GM10847 (cell line): Measurements from ENCODE around the gene MCAM.

ENCODE experiments used
- POLR2A ChIP-seq: IDR thresholded peaks from 2 replicates; pipeline ENCODE4 v1.6.1; 2011; ENCODE audit not compliant: insufficient read length; ENCODE audit errors: extremely low read depth

The MCAM gene

GRCh38 chr11:119351232-119351631 lies 34.3 kb upstream of the MCAM start:
- no peak for TF ChIP-seq POLR2A

GRCh38 chr11:119350302-119350701 lies 33.4 kb upstream of the MCAM start:
- no peak for TF ChIP-seq POLR2A

DNA sequence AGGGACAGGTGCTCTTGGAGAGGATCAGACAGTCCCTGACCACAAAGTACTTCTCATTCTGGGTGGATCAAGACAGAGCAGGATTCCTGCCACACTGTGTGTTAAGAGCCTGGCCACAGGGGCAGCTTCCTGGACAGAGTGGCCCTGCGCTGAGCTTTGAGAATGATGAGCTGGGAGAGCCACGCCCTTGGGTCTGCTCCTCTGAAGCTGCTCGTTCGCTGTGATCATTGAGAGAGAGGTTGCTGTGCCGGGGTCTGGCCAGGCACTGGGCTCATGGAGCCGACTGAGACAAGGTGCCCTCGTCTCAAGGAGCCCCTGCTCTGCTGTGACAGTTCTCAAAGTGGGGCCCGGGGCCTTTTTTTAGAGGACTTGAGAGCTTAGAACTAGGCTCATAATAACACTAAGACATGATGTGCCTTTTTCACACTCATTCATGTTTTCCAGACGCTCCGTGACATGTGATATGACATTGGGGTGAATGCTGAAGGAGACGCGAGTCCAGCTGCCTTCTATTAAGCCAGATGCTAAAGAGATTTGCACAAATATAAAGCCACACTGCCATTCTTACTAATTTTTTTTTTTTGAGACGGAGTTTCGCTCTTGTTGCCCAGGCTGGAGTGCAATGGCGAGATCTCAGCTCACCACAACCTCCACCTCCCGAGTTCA lies 31.1 kb upstream of the MCAM start:
- no peak for TF ChIP-seq POLR2A

DNA sequence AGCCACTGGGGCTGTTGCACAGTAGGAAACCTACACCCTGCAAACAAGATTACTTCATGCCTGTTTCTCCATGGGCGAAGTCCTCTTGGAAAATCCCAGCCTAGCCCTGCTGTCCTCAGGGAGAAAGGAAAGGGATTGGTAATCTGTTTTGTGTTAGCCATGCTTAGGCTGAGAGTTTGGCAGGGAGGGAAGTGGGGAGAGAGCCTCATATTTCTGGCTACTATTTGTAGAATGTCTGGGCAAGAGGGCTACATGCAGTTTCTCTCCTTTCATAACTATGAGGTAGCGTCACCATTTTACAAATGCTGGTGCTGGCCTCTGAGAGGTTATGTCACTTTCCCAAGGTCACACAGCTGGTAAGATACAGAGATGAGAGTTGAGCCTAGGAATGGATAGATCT lies 30.3 kb upstream of the MCAM start:
- no peak for TF ChIP-seq POLR2A

- TF ChIP-seq POLR2A: no peak
Observed at GRCh38 chr11:119346605-119347004, 29.7 kb upstream of the MCAM start, which contains the start of gene MFRP. TSS of gene MFRP (minus strand) at chr11:119346705. CDS start at chr11:119346513, 192 bp downstream.

DNA sequence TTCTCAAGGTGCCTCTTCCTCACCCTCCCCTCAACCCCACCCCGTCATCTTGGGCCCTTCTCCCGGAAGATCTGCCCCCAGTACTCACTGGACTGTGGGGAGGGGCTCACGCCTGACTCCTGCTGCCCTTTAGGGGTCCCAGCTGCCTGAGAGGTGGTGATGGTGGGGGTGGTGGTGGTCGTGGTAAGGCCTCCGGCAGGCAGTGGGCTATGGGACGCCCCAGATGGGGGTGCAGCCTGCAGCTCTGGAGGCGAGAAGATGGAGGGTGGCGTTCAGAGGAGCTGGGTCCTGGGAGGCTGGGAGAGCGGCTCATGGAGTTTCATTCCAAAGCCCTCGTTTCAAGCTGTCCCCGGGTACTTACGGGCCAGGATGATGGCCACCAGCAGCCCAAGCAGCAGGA lies 28.8 kb upstream of the MCAM start:
- no peak for TF ChIP-seq POLR2A

DNA sequence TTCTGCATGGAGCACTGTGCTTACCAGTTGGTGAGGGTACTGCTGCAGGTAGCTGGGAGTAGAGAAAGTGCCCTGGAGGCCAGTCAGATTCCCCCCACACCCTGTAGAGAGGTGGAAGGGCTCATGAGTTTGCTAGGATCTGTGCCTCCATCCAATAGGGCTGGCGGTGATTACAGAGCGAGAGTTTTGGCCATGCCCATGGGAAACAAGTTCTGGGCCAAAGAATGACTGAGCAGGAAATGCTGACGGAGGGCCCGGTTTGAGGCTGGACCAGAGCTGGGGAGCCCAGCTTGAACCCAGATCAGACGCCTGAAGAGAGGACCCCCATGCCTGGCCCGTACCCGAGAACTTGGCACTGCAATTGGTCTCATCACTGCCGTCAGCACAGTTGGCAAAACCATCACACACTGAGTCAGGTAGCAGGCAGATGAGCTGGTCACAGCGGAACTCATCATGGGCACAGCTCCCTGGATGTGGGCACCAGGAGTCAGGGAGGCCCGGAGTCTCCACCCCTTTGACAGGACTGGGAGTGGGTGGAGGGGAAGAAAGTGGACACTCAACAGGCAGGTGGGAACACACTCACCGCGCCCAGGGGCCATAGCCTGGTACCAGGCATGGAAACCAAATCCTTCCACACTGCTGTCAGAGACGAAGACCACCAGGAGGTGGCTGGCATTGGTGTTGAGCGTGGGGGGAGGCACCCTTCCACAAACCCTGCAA lies 27.5 kb upstream of the MCAM start:
- no peak for TF ChIP-seq POLR2A

DNA sequence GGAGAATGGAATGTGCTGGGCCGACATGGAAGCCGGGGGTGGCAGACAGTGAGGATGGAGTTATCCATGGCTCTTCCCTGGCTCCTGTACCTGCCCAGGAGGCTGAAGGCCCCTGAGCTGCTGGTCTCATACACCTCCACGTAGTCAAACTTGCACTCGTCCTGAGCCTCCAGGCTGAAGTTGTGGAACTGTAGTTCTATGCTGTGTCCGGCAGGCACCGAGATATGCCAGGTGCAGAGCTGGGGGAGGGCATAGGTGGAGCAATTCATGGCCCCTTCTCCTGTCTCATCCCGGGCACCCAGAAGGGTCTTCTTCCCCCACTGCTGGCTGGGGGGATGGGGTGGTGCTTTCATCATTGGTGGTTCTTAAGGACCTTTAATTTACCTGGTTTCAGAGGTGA lies 26.8 kb upstream of the MCAM start:
- no peak for TF ChIP-seq POLR2A

DNA sequence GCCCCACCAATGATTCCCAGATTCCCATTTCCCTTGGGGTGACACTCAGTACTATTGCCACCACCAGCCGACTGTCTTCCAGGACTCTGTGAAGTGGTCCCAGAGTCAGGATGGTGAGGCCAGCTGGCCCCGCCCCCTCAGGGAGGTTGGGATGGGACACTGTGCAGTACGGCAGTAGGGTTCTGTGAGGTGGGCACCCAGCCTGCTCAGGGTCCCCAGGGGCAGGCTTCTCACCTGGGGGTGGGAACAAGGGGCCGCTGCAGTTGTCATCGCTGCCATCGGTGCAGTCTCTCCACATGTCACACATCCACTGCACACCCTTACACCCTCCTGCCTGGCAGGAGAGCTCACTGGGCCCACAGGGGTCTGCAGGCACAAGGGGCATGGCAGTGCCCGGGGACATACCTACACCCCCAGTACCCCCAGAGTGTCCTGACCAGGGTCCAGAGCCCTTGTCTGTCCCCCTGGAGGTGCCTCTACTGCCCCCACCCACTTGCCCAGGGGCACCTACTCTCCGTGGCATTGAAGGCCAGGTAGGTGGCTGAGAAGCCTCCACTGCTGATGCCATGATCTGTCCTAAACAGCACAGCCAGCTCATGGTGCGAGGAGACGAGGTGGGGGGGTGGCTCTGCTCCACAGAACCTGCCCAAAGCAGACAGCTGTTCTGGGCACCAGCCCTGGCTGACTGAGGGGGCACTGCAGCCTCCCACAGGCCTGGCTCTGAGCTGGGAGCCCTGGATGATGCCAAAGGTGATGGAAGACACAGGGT lies 25.6 kb upstream of the MCAM start:
- TF ChIP-seq POLR2A: no peak

DNA sequence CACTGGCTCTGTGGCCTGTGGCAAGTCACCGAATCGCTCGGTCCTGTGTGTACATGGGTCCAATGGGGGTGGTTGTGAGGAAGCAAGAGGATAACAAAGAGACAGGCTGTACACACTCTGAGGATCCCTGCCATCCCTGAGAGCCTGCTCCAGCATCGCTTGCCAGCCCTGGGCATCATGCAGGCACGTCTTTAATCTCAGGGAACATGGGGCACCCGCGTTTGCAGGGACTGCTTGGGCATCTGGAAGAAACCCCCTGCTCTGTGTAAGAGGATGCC lies 25.0 kb upstream of the MCAM start:
- TF ChIP-seq POLR2A: no peak

DNA sequence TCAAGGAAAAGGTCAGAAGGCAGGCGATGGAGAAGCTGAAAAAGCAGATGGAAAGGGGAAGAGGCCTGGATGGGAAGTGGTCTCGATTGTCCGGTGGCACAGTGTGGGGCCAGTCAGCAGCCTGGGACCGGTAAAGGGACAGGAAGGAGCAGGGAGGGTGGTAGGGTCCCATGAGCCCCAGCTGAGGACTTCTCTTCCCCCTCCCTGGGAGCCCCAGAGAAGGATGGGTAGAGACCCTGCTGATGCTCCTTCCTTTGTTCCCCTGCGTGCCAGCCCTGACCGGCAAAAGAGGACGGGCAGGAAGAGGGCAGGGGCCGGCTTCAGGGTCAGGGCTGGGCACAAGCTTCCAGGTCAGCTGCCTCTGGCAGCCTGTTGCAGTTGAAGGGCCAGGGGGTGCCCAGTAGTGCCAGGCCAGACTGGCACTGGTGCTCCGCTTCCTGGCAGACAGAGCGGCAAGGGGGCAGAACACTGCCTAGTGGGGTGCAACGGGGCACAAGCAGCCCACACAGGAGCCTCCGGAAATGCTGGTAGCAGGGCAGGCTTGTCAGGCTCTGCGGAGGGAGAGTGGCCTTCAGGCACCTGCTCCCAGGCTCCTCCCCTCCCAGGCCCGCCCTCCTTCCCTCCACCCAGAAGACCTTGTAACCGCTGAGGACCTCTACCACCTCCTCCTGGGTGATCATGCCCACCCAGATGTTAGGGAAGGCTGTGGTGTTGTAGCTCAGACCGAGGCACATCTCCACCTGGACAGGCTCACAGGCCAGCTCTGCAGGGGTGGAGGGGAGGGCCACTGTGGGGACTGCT lies 24.5 kb upstream of the MCAM start:
- no peak for TF ChIP-seq POLR2A

DNA sequence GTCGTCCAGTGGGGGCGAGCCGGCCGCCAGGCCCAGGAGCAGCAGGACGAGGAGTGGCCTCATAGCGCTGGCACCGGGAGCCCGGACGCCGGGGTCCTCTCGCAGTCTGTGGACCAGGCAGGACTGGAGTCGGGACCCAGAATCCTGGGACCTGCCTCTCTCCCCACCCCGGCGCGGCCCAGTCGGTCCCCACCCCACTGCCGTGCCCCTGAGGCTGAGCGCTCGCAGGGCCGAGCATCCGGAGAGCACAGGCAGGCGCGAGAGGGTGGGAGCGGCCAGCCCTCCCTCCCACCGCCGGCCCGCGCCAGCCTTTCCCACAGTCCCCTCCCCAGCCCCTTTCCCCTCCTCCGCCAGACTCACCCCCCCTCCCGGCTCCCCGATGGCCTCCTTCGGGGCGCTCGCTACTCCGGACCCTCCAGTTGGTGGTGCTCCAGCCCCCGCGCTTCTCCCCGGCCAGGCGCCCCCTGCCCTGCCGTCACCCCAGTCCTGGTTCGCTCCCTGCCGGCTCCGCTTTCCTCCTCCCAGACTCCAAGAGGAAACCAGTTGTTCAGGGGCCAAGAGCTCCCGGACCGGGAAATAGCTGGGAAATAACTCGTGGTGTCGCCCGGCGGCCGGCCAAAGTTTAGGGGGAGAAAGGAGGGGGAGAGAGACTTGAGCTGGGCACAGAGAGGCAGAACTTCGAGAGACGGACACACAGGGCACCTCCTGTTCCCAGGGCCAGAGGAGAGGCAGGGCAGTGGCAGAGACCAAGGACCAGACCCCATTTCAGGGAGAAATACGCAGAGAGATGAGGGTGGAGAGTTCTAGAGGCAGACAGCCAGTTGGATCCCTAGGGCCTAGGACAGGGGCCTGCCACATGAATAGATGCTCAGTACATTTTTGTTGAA lies 23.6 kb upstream of the MCAM start, which contains the start of gene C1QTNF5:
TSS of gene C1QTNF5 (minus strand) at position 549 of the 887 bp plus-strand sequence. CDS start at position 63, 486 bp downstream.
- no peak for TF ChIP-seq POLR2A

DNA sequence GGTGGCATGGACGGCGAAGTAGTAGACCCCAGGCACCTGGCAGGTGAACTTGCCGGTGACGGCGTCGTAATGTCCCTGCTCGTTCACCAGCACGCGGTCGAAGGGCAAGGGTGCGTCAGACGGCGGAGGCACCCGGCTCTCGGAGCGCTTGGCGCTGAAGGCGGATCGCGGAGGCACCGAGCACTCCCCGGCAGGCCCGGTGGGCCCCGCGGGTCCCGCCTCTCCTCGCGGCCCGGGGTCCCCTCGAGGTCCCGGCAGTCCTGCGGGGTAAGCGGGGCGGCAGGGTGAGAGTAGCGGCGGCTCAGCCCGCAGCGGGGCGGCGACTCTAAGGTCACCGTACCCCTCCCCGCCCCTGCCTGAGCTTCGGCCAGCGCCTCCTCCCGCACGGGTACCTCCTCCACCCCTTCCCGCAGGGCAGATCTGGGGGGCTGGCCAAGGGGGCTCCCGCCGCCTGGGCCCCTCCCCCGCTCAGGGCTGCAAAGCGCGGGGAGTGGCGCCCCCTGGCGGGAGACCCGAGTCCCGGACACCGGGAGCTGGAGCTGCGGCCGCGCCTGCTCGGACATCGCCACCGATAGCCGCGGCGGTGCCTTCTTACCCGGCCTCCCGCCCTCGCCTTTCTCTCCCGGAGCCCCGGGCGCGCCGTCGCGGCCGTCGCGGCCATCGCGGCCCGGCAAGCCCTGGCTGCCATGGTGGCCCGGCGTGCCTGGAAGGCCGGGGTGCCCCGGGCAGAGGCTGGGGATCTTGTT lies 22.8 kb upstream of the MCAM start:
- TF ChIP-seq POLR2A: no peak
